Measurements from ENCODE around the gene ATP1B3. TPM values are rescaled to one million over a fixed set of nuclear protein-coding genes. Genes with fewer than 3 reads are reported as not detected.
A peak's percentile ranks its signal among the peaks of the same experiment; 100 is the strongest.

ATP1B3 gene
- polyA plus RNA-seq (231 to 345 TPM (median 308 TPM) in 3 replicates), polyA minus RNA-seq (67.4 to 328 TPM (median 134 TPM) in 3 replicates)
- polyA plus RNA-seq (2011; ENCODE audit: low read depth) = 171 TPM
- 226 and 445 TPM in 2 replicates for polyA plus RNA-seq (2011; cell fraction: cytosol; rRNA removed)
- 446 and 608 TPM in 2 replicates for polyA plus RNA-seq (2011; cell fraction: nucleus; rRNA removed)
- 221 and 278 TPM in 2 replicates for polyA plus RNA-seq (2012; ENCODE audit: low replicate concordance)
- 123 TPM for polyA minus RNA-seq (2011; cell fraction: cytosol; rRNA and poly(A)+ RNA removed)
- polyA minus RNA-seq (2011; cell fraction: nucleus; rRNA and poly(A)+ RNA removed) = 89.8 and 171 TPM in 2 replicates

DNA sequence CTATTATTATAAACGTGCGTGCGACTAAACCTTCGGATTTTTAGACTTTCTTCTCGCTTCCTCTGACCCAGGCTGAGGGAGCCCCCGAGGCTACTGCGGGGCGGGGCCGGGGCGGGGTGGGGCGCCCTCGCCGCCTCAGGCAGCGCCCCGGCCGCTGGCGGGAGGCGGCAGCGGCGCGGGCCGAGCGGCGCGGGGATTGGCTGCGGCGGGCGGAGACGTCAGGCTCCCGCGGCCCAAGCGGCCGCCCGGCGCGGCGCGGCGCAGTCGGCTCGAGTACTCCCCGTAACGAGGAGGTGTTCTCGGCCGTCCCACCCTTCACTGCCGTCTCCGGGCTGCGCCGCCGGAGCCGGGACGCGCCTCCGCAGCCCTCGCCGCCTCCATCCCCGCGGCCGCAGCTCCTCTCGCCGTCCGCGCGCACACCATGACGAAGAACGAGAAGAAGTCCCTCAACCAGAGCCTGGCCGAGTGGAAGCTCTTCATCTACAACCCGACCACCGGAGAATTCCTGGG is at the start of gene ATP1B3:
Gene ATP1B3 (plus strand): TSS at position 263 of the 510 bp plus-strand sequence. CDS start 159 bp downstream, at position 422.
- H3K36me3 ChIP-seq (ENCODE audit: control insufficient read depth in 2 of 2, extremely low read depth in 1 of 2, insufficient read depth in 2 of 2, low read length in 2 of 2) = peaks cover 0 to 4% of the 10 kb centered on the region in 2 experiments
- H3K27ac ChIP-seq (ENCODE audit: control insufficient read depth, insufficient read depth, low read length) = peak within 1 kb of the TSS; percentile 91
- peaks cover 4% of the 10 kb centered on the region for H4K20me1 ChIP-seq (ENCODE audit: control insufficient read depth, extremely low read depth, insufficient read depth, low read length)
- dilution Hi-C loops (cut with MboI; ENCODE audit: extremely low pct_ligation_motif_present, low sequenced_read_pairs) = no loop called here
- H3K9me1 ChIP-seq (ENCODE audit: control insufficient read depth, extremely low read depth, insufficient read depth, low read length) = no peaks in the 10 kb centered on the region
- H3K4me1 ChIP-seq (ENCODE audit: control insufficient read depth, extremely low read depth, insufficient read depth, low read length) = peaks cover 16% of the 10 kb centered on the region
- no peaks in the 10 kb centered on the region for H3K27me3 ChIP-seq (ENCODE audit: control insufficient read depth, extremely low read depth, insufficient read depth, low read length)
- no peaks in the 10 kb centered on the region for H3K9me3 ChIP-seq (ENCODE audit: control insufficient read depth, low read depth, low read length)
- peak within 1 kb of the TSS; percentile 94 for H3K9ac ChIP-seq (ENCODE audit: control insufficient read depth, extremely low read depth, insufficient read depth, low read length)
- peak within 1 kb of the TSS; percentile 67 to 97 (median 97) for H3K4me3 ChIP-seq (ENCODE audit: control insufficient read depth in 2 of 3, extremely low read depth in 1 of 3, insufficient read depth in 2 of 3, low read depth in 1 of 3, low read length in 3 of 3)
- H3K4me2 ChIP-seq (ENCODE audit: control insufficient read depth, extremely low read depth, insufficient read depth, low read depth, low read length) = peak within 1 kb of the TSS; percentile 100
- FAIRE-seq (no peak), DNase-seq (ENCODE audit: low read depth, low spot score) (no peak)
- no peak for TF ChIP-seq EZH2 (IDR thresholded peaks at IDR 0.05; ENCODE audit: low read length)
- TF ChIP-seq CTCF (optimal IDR thresholded peaks at IDR 0.05 in 1 of 3, IDR thresholded peaks at IDR 0.05 in 1 of 3, conservative IDR thresholded peaks at IDR 0.05 in 1 of 3; ENCODE audit: extremely low read depth in 1 of 3, insufficient read depth in 2 of 3, low read length in 3 of 3) = no peak
- peak within 1 kb of the TSS; percentile 82 for H2AFZ ChIP-seq (ENCODE audit: control insufficient read depth, low read length)
- H3K79me2 ChIP-seq (ENCODE audit: control insufficient read depth, insufficient read depth, low read length) = peaks cover 49% of the 10 kb centered on the region

GRCh38 chr3:141828487-141828886 is 48.0 kb upstream of the ATP1B3 start:
- no peak overlapping the region for H3K9ac ChIP-seq (ENCODE audit: control insufficient read depth, extremely low read depth, insufficient read depth, low read length)
- peak overlapping the region; percentile 25 for H3K27ac ChIP-seq (ENCODE audit: control insufficient read depth, insufficient read depth, low read length)
- FAIRE-seq = peak; percentile 36
- H3K9me1 ChIP-seq (ENCODE audit: control insufficient read depth, extremely low read depth, insufficient read depth, low read length) = no peaks in the 10 kb centered on the region
- DNase-seq (ENCODE audit: low read depth, low spot score) = no peak
- peak overlapping the region; percentile 63 for H3K4me2 ChIP-seq (ENCODE audit: control insufficient read depth, extremely low read depth, insufficient read depth, low read depth, low read length)
- no peaks in the 10 kb centered on the region for H3K9me3 ChIP-seq (ENCODE audit: control insufficient read depth, low read depth, low read length)
- H3K27me3 ChIP-seq (ENCODE audit: control insufficient read depth, extremely low read depth, insufficient read depth, low read length) = no peaks in the 10 kb centered on the region
- TF ChIP-seq CTCF (optimal IDR thresholded peaks at IDR 0.05 in 1 of 3, IDR thresholded peaks at IDR 0.05 in 1 of 3, conservative IDR thresholded peaks at IDR 0.05 in 1 of 3; ENCODE audit: extremely low read depth in 1 of 3, insufficient read depth in 2 of 3, low read length in 3 of 3) (no peak), EZH2 (IDR thresholded peaks at IDR 0.05; ENCODE audit: low read length) (no peak)
- no peaks in the 10 kb centered on the region for H3K36me3 ChIP-seq (ENCODE audit: control insufficient read depth in 2 of 2, extremely low read depth in 1 of 2, insufficient read depth in 2 of 2, low read length in 2 of 2)
- H3K4me1 ChIP-seq (ENCODE audit: control insufficient read depth, extremely low read depth, insufficient read depth, low read length) = peaks cover 36% of the 10 kb centered on the region
- H3K79me2 ChIP-seq (ENCODE audit: control insufficient read depth, insufficient read depth, low read length) = no peaks in the 10 kb centered on the region
- H2AFZ ChIP-seq (ENCODE audit: control insufficient read depth, low read length) = peak overlapping the region; percentile 44
- dilution Hi-C loops (cut with MboI; ENCODE audit: extremely low pct_ligation_motif_present, low sequenced_read_pairs) = no loop called here
- no peak overlapping the region for H3K4me3 ChIP-seq (ENCODE audit: control insufficient read depth in 2 of 3, extremely low read depth in 1 of 3, insufficient read depth in 2 of 3, low read depth in 1 of 3, low read length in 3 of 3)
- no peaks in the 10 kb centered on the region for H4K20me1 ChIP-seq (ENCODE audit: control insufficient read depth, extremely low read depth, insufficient read depth, low read length)

Measured in keratinocyte (primary cell).